NCI-H187 treated with DMSO at 0.1 percent for 48 hours (cell line): ENCODE results near the gene LCE3B.

ENCODE experiments used
- DNase-seq: peaks from one replicate; lab custom pipeline; 2025; lab: John Stamatoyannopoulos, UW

The LCE3B gene

GRCh38 chr1:152658649-152659048, 45.0 kb downstream of the LCE3B start:
- no peak for DNase-seq

- DNase-seq: no peak
Observed at GRCh38 chr1:152663098-152663497, 49.5 kb downstream of the LCE3B start, which contains the start of gene LCE2D. LCE2D (plus strand) TSS chr1:152663380; CDS start chr1:152664106, 726 bp downstream.
